ENCODE measurements around the gene COL6A1. TPM values are rescaled to one million over a fixed set of nuclear protein-coding genes. Genes with fewer than 3 reads are reported as not detected.
A peak's percentile ranks its signal among the peaks of the same experiment; 100 is the strongest.

The COL6A1 gene
- total RNA-seq, 2 donors from 2014 or later, result 814 to 1,189 TPM

GRCh38 chr21:45994759-45995685, 13.5 kb downstream of the COL6A1 start:
- Histone ChIP-seq H3K27me3 (replicated peaks; ENCODE audit: insufficient read depth) (no peaks in the 10 kb centered on the region), H3K27ac (peak overlapping the region; percentile 54 to 83), H3K4me3 (no peak overlapping the region), H3K4me1 (ENCODE audit: control insufficient read depth in 1 of 2, low read depth in 2 of 2) (peaks cover 0 to 16% of the 10 kb centered on the region in 2 donors), H3K36me3 (peaks cover 76% of the 10 kb centered on the region), H3K9me3 (no peaks in the 10 kb centered on the region)
- DNase-seq (ENCODE audit: low spot score), result no peak
- TF ChIP-seq, protein P1, sequence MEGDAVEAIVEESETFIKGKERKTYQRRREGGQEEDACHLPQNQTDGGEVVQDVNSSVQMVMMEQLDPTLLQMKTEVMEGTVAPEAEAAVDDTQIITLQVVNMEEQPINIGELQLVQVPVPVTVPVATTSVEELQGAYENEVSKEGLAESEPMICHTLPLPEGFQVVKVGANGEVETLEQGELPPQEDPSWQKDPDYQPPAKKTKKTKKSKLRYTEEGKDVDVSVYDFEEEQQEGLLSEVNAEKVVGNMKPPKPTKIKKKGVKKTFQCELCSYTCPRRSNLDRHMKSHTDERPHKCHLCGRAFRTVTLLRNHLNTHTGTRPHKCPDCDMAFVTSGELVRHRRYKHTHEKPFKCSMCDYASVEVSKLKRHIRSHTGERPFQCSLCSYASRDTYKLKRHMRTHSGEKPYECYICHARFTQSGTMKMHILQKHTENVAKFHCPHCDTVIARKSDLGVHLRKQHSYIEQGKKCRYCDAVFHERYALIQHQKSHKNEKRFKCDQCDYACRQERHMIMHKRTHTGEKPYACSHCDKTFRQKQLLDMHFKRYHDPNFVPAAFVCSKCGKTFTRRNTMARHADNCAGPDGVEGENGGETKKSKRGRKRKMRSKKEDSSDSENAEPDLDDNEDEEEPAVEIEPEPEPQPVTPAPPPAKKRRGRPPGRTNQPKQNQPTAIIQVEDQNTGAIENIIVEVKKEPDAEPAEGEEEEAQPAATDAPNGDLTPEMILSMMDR (IDR thresholded peaks at IDR 0.05), result no peak
- ATAC-seq (ENCODE audit: insufficient number of reproducible peaks, low FRiP score, low read depth), result no peak

DNA sequence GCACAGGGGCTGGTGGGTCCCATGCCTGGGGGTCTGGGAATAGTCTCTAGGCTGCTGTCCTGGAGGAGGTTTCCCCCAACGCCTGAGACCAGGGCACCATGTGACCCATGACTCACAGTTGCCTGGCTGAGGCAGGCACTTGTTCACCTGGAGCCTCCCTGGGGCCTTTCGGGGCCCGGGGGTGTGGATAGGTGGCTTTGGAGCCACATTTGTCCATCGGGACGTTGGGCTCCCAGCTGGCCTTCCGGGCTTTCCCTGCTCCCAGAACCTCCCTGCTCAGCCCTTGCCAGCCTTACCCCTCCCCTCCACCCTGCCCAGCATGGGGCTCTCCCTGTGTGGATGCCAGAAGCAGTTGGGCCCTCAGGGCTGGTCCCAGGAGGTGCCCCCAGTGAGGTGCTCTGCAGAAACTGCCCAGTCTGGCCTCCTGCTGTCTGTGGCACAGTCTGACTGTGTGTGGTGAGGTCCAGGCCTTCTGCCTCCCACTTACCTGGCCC, 14.2 kb downstream of the COL6A1 start:
- Histone ChIP-seq H3K4me1 (ENCODE audit: control insufficient read depth in 1 of 2, low read depth in 2 of 2) (peaks cover 0 to 16% of the 10 kb centered on the region in 2 donors), H3K9me3 (no peaks in the 10 kb centered on the region), H3K27me3 (replicated peaks; ENCODE audit: insufficient read depth) (no peaks in the 10 kb centered on the region), H3K27ac (peak overlapping the region; percentile 54 to 60), H3K4me3 (no peak overlapping the region), H3K36me3 (peaks cover 74% of the 10 kb centered on the region)
- TF ChIP-seq, protein P1 (IDR thresholded peaks at IDR 0.05), result no peak
- ATAC-seq (ENCODE audit: insufficient number of reproducible peaks, low FRiP score, low read depth) (no peak), DNase-seq (ENCODE audit: low spot score) (peak; percentile 1)

DNA sequence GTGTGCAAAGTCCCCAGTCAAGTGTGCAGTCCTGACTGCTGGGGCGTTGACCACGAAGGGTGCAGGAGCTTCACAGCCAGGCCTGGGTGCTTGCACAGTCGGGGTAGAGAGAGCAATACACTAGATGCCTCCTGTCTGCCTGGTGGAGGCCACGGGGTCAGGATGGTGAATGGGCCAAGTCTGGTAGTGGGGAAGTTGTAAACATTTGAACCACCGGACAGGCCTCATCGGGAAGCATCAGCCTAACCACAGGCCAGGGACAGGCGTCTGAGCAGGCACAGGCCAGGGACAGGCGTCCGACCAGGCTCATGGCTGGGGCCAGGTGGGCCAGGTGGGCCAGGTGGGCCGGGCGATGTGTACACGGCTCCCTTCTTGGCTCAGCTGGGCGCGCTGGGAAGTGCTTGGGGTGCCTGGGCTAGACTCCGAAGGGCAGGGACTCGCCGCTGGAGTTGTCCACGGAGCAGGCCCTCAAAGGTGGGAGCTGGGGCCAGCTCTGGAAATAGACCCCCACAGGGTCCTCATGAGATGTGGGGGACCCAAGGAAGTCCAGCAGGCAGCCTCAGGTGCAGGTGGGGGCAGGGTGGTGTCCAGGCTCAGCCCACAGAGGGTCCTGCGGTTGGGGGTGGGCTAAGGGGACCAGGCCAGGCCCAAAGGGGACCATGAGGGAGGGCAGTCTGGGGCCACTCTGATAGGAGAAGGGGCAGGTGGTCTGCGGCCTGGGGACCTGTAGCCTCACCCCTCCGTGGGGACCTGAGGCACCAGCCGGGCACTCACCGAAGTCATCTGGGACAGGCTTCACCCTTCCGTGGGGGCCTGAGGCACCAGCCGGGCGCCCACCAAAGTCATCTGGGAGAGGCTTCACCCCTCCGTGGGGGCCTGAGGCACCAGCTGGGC, 15.0 kb downstream of the COL6A1 start:
- TF ChIP-seq, protein P1 (IDR thresholded peaks at IDR 0.05), result no peak
- Histone ChIP-seq H3K36me3 (peaks cover 79% of the 10 kb centered on the region), H3K9me3 (no peaks in the 10 kb centered on the region), H3K27me3 (replicated peaks; ENCODE audit: insufficient read depth) (no peaks in the 10 kb centered on the region), H3K27ac (peak overlapping the region; percentile 54 to 60), H3K4me1 (ENCODE audit: control insufficient read depth in 1 of 2, low read depth in 2 of 2) (peaks cover 0 to 16% of the 10 kb centered on the region in 2 donors), H3K4me3 (no peak overlapping the region)
- DNase-seq (ENCODE audit: low spot score) (no peak), ATAC-seq (ENCODE audit: insufficient number of reproducible peaks, low FRiP score, low read depth) (no peak)

- H3K9me3 ChIP-seq, result no peaks in the 10 kb centered on the region
- peaks cover 78% of the 10 kb centered on the region for H3K36me3 ChIP-seq
- H3K27me3 ChIP-seq (replicated peaks; ENCODE audit: insufficient read depth), result no peaks in the 10 kb centered on the region
- ATAC-seq (ENCODE audit: insufficient number of reproducible peaks, low FRiP score, low read depth) (no peak), DNase-seq (ENCODE audit: low spot score) (no peak)
- TF ChIP-seq, protein P1 (IDR thresholded peaks at IDR 0.05), result no peak
- H3K4me1 ChIP-seq (ENCODE audit: control insufficient read depth in 1 of 2, low read depth in 2 of 2), result peaks cover 0 to 16% of the 10 kb centered on the region in 2 donors
- peak overlapping the region in 1 of 2 donors; percentile 17 for H3K27ac ChIP-seq
- H3K4me3 ChIP-seq, result no peak overlapping the region
These were observed 15.6 kb downstream of the COL6A1 start for GRCh38 chr21:45997205-45997494.

Data from thoracic aorta (tissue), 2 donors.